NOMO-1 (cell line): Measurements from ENCODE around the gene GPRIN1.
A peak's percentile ranks its signal among the peaks of the same experiment; 100 is the strongest.

Source experiments
- DNase-seq, 2 experiments: peaks; one replicate each; lab custom pipeline; 2025; ENCODE audit not compliant: unreplicated experiment in 2 of 2; lab: John Stamatoyannopoulos, UW

GPRIN1 gene

GRCh38 chr5:176625512-176625911, 15.6 kb upstream of the GPRIN1 start:
- DNase-seq, result no peak

GRCh38 chr5:176624938-176625337, 15.0 kb upstream of the GPRIN1 start:
- DNase-seq, result no peak

GRCh38 chr5:176624142-176624541, 14.2 kb upstream of the GPRIN1 start:
- DNase-seq, result no peak

GRCh38 chr5:176621661-176622079, 11.7 kb upstream of the GPRIN1 start:
- DNase-seq, result no peak

- DNase-seq, result no peak
These were observed 10.5 kb upstream of the GPRIN1 start for GRCh38 chr5:176620333-176620981.

- DNase-seq, result no peak
These were observed 9.8 kb upstream of the GPRIN1 start for GRCh38 chr5:176619569-176620332.

GRCh38 chr5:176619203-176619568, 9.2 kb upstream of the GPRIN1 start:
- peak; percentile 62 to 66 for DNase-seq

GRCh38 chr5:176618783-176619182, 8.8 kb upstream of the GPRIN1 start:
- no peak for DNase-seq

GRCh38 chr5:176616511-176616910, 6.6 kb upstream of the GPRIN1 start:
- DNase-seq, result no peak

GRCh38 chr5:176614805-176615478, 5.0 kb upstream of the GPRIN1 start:
- DNase-seq, result no peak

- DNase-seq, result no peak
These were observed 2.9 kb upstream of the GPRIN1 start for GRCh38 chr5:176612855-176613254.

- no peak for DNase-seq
These were observed 2.1 kb upstream of the GPRIN1 start for GRCh38 chr5:176612008-176612407.

- DNase-seq, result peak; percentile 56 to 61
These were observed 1.5 kb upstream of the GPRIN1 start for GRCh38 chr5:176611435-176611834.

- no peak for DNase-seq
These were observed 448 bp upstream of the GPRIN1 start for GRCh38 chr5:176610435-176610773.

- DNase-seq, result no peak
These were observed 826 bp downstream of the GPRIN1 start for GRCh38 chr5:176608937-176609723.

GRCh38 chr5:176608142-176608705, 1.7 kb downstream of the GPRIN1 start:
- no peak for DNase-seq

GRCh38 chr5:176606875-176607274, 3.1 kb downstream of the GPRIN1 start:
- DNase-seq, result no peak

- no peak for DNase-seq
These were observed 3.9 kb downstream of the GPRIN1 start for GRCh38 chr5:176606032-176606431.

- DNase-seq, result no peak
These were observed 6.9 kb downstream of the GPRIN1 start for GRCh38 chr5:176603091-176603490.

GRCh38 chr5:176601901-176602482, 8.0 kb downstream of the GPRIN1 start:
- DNase-seq, result no peak
